Stimulated activated CD4-positive, alpha-beta T cell treated with anti-CD3 and anti-CD28 coated beads, Interleukin-1b, Interleukin-23, amount 100 ng/mL, for 48 hours (primary cell): ENCODE results near the gene ATF5.

ENCODE experiments used
- DNase-seq: peaks from one replicate; pipeline ENCODE4 v3.0.0-alpha.2; 2020

ATF5 gene

DNA sequence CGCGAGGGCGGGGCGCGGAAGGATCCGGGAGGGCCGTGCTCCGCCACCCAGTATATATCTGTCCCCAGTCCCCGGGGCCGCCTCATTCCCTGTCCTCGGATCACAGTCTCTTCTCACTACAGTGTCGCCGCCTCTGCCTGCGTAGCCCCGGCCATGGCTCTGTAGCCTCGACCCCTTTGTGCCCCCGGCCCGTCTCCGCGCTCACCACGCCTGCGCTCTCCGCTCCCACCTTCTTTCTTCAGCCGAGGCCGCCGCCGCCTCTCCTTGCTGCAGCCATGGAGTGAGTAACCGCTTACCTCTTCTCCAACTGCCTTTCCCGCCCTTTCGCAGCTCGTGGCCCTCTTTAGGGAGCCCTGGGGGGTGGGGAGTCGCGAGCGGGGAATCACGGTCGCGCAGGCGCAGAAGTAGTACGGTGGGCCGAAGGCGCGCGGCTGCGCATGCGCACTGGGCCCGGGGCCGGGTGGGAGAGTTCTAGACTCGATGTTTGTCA lies at the start of gene ATF5, which contains the start of gene NUP62:
Gene ATF5, plus strand, starts transcription at position 85 of the 490 bp plus-strand sequence. CDS start 1,646 bp downstream, outside the sequence.
Gene NUP62, minus strand, starts transcription at position 384 of the 490 bp plus-strand sequence. CDS start 19,697 bp downstream, outside the sequence.
- peak; percentile 92 for DNase-seq

DNA sequence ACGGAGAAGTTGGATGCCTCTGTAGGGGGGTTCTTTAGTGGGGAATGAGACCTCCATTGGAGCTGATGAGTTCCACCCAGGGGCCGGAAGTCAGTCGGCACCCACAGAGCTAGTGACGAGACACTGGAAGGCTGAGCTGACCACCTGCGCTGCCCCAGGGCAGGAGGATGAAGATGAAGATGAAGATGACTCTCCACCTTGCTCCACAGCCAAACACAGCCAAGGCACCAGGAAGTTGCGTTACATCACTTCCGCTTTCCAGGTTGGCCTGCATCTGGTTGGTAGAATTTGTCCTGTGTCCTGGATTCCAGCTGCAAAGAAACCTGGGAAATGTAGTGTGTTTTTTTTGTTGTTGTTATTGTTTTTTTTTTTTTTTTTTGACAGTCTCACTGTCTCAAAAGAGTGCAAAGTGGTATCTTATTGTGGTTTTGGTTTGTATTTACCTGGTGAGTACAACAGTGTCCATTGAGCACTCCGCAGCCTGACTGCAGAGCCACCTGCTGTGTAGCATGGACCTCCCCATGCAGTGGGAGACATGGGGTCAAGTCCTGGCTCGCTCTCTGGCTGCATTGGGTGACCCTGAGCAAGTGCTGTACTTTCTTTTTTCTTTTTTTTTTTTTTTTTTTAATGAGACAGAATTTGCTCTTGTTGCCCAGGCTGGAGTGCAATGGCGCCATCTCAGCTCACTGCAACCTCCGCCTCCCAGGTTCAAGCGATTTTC lies 49.6 kb upstream of the ATF5 start:
- no peak for DNase-seq

DNA sequence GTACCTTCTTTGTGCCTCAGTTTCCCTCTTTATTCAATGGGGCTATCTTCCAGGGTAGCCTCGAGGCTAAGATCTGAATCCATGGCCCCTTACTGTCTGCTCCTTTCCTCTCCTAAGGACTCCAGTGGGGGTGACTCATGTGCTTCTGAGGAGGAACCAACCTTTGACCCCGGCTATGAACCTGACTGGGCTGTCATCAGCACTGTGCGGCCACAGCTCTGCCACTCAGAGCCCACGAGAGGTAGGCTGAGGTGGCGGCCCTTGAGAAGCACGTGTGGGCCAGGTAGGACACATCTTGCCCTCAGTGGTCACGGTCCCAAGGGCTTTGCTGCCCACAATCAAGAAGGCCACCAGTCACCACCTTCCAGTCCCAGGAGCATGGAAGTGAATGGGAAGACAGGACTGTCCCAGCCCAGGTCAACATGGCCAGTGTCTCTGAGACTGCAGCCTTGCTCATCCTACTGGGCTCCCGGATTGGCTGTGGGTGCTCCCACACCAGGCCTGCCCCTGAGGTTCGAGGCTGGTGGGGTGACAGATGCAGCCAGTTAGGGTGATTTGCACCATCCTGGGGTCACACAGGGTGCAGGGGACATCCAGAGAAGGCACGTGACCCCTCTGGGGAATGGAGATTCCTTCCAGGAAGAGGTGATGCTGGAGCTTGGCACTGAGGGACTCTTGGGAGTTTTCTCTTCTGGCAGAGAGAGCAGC lies 48.7 kb upstream of the ATF5 start:
- DNase-seq: no peak

GRCh38 chr19:49881186-49881585 lies 47.8 kb upstream of the ATF5 start:
- no peak for DNase-seq

DNA sequence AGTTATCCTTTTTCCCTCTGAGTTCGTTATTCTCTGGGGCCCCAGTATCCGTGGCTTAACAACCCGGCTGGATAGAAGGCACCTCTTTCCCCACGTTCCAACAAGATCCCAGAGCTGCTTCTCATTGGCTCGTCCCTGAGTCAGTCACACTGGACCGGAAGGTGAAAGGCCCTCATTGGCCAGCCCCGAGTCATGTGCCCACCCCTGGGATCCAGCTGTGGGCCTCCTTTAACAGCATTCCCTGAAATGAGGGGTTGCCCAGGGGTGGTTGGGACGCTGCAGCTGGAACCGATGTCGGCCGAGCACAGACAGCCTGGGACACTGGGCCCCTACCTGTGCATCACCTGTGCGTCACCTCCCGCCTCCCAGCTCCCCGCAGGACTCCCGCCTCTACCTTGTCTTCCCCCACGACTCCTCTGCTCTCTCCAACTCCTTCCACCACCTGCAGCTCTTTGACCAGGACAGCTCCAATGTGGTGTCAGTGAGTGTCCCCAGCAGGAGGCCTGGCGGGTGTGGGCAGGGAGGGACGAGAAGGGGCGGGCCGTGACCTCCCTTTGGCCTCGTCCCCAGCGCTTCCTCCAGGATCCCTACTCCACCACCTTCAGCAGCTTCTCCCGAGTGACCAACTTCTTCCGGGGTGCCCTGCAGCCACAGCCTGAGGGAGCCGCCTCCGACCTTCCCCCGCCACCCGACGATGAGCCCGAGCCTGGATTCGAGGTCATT lies 47.2 kb upstream of the ATF5 start:
- no peak for DNase-seq

GRCh38 chr19:49882643-49883042 lies 46.4 kb upstream of the ATF5 start:
- no peak for DNase-seq

DNA sequence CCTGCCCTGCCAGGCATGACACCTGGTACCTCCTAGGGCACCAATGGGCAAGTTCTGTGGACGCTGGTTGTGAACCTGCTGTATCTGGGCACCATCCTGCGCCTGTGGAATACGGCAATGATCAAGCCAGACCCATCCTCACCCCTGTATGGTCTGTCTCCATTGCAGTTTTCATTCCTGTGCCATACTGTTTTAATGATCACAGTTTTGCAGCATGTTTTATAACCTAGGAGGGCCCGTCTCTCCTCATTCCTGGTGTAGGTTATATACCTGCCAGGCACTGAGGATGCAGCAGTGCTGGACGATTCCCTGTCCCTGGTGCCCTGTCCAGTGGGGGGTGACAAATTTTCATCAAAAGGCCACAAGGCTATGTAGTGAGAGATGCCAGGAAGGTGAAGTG lies 45.9 kb upstream of the ATF5 start:
- DNase-seq: no peak

DNA sequence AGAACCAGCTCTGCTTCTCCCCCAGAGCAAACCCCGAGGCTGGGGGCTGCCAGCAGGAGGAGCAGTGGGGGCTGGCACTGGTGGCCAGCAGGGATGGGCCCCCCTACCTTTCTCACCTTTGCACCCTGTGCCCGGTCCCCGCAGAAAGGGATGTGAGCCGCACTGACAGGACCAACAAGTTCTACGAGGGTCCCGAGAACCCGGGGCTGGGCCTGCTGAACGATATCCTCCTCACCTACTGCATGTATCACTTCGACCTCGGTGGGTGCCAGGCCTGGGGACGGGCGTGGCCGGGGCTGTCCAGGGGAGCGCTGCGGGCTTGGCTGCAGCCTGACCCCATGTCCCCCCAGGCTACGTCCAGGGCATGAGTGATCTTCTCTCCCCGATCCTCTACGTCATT lies 44.9 kb upstream of the ATF5 start:
- no peak for DNase-seq

DNA sequence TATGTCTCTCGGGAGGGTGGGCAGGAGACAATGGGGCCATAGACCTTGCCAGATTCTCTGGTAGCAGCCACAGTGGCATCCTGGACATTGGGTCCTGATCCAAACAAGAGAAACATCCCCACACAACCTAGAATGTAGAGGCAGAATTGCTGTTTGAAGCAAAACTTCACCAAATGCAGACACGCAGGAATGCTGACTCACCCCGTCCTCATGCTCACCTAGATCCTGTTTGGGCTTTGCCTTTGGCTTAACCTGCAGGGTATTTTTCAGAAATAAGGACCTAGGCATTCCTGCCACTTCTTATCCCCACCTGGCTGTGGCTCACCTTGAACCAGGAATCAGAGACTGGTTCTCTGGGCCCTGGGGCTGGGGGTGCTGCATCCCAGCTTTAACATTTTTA lies 44.2 kb upstream of the ATF5 start:
- DNase-seq: no peak

DNA sequence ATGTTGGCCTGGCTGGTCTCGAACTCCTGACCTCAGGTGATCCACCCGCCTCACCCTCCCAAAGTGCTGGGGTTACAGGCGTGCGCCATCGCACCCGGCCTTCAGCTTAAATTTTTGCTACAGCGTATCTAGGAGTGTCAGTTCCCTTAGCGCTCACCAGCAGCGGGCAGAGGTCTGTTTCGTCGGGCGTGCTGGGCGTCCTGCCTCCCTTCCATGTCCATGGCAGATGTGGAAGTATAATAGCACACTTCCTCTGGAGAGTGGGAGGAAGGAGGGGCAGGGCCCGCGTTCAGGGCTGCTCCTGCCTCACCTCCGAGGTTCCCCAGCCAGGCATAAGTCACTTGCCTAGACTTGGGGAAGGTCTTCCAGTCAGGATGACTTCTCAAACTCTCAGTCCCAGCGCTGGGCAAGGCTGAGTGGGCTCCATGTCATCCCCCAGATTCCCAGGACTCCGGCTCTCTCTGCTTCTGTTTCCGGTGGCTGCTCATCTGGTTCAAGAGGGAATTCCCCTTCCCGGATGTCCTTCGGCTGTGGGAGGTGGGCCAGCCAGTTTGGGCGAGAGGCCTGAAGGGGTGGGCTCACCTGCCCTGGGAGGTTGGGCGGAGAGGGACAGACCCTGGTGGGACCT lies 41.9 kb upstream of the ATF5 start:
- no peak for DNase-seq

DNA sequence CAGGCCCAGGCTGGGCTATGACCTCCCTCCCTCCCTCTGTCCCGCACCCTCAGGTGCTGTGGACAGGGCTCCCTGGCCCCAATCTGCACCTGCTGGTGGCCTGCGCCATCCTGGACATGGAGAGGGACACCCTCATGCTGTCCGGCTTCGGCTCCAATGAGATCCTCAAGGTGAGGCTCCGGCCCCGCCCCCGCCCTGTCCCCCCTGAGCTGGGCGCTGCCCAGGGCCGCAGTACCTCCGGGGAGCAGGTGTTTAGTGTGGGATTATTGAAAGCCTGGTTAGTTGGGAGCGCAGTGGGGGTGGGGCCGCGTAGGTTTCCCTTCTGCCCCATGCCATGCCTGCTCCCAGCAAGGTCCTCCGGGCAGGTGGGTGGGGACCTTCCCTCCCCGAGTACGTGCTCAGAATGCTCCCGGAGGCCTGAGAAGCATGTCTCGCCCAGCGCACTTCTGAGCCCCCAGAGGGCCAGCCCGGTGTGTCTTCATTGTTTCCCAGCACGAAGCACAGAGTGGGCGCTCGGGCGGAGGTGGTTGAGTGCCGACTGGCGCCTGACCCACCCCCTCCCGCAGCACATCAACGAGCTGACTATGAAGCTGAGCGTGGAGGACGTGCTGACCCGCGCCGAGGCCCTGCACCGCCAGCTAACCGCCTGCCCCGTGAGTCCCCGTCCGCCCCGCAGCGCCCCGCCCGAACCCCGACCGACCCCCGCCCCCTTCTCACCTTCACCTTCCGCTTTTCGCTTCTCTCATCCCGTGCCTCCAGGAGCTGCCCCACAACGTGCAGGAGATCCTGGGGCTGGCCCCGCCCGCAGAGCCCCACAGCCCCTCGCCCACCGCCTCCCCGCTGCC lies 41.1 kb upstream of the ATF5 start:
- DNase-seq: no peak

GRCh38 chr19:49888510-49888824 lies 40.5 kb upstream of the ATF5 start:
- no peak for DNase-seq

DNA sequence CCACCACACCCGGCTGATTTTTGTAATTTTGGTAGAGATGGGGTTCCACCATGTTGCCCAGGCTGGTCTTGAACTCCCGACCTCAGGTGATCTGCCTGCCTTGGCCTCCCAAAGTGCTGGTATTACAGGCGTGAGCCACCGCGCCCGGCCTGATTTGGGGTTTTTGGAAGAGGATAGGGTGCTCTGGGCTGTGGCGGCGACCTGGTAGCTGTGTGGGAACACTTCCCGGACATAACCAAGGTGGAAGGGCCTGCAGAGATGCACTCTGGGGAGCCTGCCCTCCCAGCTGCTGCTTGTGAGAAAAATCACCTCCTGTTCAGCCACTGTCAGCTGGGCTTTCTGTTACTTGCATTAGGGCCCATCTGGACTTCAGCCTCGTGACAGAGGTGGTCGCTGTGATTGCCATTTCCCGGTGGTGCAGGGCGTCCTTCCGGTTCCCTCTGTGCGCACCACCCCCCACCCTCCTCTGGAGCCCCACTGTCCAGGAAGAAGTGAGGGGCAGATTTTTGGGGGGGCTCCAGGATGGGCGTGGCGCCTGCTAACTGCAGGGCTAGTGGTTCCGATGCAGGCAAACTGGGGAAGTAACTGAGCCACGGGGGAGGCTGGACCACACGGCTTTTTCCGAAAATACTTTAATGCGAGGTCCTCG lies 39.8 kb upstream of the ATF5 start:
- DNase-seq: no peak

DNA sequence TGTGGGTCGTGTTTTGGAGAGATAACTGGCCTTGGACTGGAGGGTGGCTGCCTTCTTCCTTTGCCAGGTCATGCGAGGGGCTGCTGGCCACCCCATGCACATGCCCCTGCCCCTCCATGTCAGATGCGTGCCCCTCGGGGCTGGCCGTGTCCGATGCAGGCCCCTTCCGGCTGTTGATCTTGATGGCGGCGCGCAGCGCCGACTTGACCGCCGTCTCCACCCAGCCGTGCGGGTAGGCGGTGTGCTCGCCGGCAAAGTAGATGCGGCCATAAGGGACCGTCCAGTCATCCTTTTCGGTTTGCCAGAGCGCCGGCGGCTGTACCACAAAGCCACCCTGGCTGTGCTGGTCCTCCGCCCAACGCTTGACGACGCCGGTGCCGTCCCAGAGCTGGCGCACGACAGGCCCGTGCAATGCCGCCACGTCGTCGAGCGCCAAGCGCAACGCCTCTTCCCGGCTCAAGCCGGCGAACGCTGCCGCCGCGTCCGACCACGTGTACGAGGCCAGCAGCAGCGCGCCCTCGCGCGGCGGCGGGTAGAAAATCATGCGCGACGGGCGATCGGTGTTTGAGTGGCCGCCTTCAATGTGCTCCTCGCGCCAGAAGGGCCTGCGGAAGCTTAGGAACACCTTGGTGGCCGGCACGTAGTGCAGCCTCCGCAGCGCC lies 39.2 kb upstream of the ATF5 start:
- DNase-seq: peak; percentile 83

- DNase-seq: peak; percentile 65
These were observed 38.4 kb upstream of the ATF5 start for GRCh38 chr19:49890349-49891311.

DNA sequence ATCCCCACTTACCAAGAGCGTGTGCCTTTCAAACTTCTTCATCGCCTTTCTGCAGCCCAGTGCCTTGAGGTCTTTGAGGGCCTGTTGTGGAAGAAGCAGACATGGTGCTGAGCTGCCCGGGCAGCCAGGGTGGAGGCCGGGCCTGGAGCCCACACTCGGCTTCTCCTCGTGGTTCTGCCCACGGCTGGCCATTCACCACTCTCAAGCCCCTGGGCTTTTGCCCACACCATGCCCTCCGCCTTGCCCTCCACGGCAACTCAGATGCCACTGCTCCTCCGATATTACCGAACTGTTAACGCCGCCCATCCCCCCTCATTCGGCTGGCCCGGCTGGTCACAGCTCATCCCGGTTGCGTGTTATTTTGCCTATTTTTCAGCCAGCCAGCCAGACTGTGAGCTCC lies 37.6 kb upstream of the ATF5 start:
- no peak for DNase-seq

GRCh38 chr19:49892716-49893115 lies 36.3 kb upstream of the ATF5 start:
- no peak for DNase-seq

- DNase-seq: no peak
These were observed 34.9 kb upstream of the ATF5 start for GRCh38 chr19:49894011-49894664.

GRCh38 chr19:49894879-49895565 lies 34.0 kb upstream of the ATF5 start:
- DNase-seq: peak; percentile 62
